HCT116 (cell line): Measurements from ENCODE around the gene PLA2G5. TPM values are rescaled to one million over a fixed set of nuclear protein-coding genes. Genes with fewer than 3 reads are reported as not detected.
"Not testable (repeated sequence)": the region's sequence is repeated elsewhere in the genome, so short reads cannot be mapped to it uniquely, and the experiment has no call there.

Source experiments
- ATAC-seq: fragments of 200-7000 bp; cut with Tn5 transposase; 2 replicates; pipeline ENCODE4 v1.9.1; 2020; ENCODE audit warnings: mild to moderate bottlenecking, moderate library complexity
- BruUV-seq: library from RNA; stranded (reverse); fragments of 400-500 nt; replicated peaks from 2 replicates; lab custom pipeline; 2021; lab: Mats Ljungman, UMichigan
- CTCF ChIA-PET: fragments of 300-600 bp; sonication (Branson Sonifier 250); formaldehyde crosslinking; loops from one replicate; lab custom pipeline; 2021; ENCODE audit warnings: antibody characterized with exemption; lab: Charles Lee
- POLR2A ChIA-PET: fragments of 300-600, 350-600 bp; sonication (Branson Sonifier 250); formaldehyde crosslinking; loops from one replicate; lab custom pipeline; 2021; ENCODE audit warnings: antibody characterized with exemption; lab: Charles Lee
- RAD21 ChIA-PET, 2 experiments: fragments of 300-600 bp; sonication (Branson Sonifier 250); formaldehyde crosslinking; loops; one replicate each; lab custom pipeline; 2023; ENCODE audit warnings: low total read pairs in 2 of 2; ENCODE audit not compliant: uncharacterized antibody in 2 of 2, unreplicated experiment in 2 of 2, low non-redundant PET in 1 of 2; lab: Charles Lee
- DNase-seq: peaks from one replicate; pipeline ENCODE4 v3.0.0-alpha.2; 2010; ENCODE audit warnings: low read depth, low spot score
- H2AFZ ChIP-seq: fragments of 200-600 bp; shearing (Covaris generic), sonication (generic); 2 replicates; pipeline ENCODE4 v1.6.1; 2017; ENCODE audit warnings: low read depth, mixed run types, mixed read lengths, antibody characterized with exemption, low read length; ENCODE audit not compliant: poor library complexity, severe bottlenecking
- H3K27ac ChIP-seq: 2 replicates; pipeline ENCODE4 v1.5.1; 2012; ENCODE audit warnings: low read depth, low read length
- H3K27me3 ChIP-seq: fragments of 200-600 bp; sonication (generic); 2 replicates; pipeline ENCODE4 v1.6.1; 2016; ENCODE audit warnings: mixed run types, low read length, mixed read lengths; ENCODE audit not compliant: insufficient read depth
- H3K36me3 ChIP-seq, 2 experiments: fragments of 200-500 bp in 1 of 2; fragments of 200-600 bp in 1 of 2; sonication (Bioruptor generic) in 1 of 2; sonication (generic) in 1 of 2; 2 replicates each; pipeline versions ENCODE4 v1.5.1 to v1.6.1; 2014 to 2016; ENCODE audit warnings: low read length in 2 of 2, inconsistent platforms in 1 of 2, mixed read lengths in 1 of 2, mixed run types in 1 of 2; ENCODE audit not compliant: insufficient read depth in 2 of 2, control insufficient read depth in 1 of 2
- H3K4me1 ChIP-seq, 2 experiments: fragments of 200-600 bp in 1 of 2; sonication (generic) in 1 of 2; 2 replicates each; pipeline versions ENCODE4 v1.5.1 to v1.6.1; 2012 to 2017; ENCODE audit warnings: low read length in 2 of 2, inconsistent platforms in 1 of 2, mild to moderate bottlenecking in 1 of 2, mixed read lengths in 1 of 2, mixed run types in 1 of 2, moderate library complexity in 1 of 2; ENCODE audit not compliant: insufficient read depth in 2 of 2, control insufficient read depth in 1 of 2
- H3K4me2 ChIP-seq: fragments of 200-600 bp; sonication (generic); 2 replicates; pipeline ENCODE4 v1.6.1; 2017; ENCODE audit warnings: mixed run types, low read length, mixed read lengths
- H3K4me3 ChIP-seq, 2 experiments: fragments of 200-600 bp in 1 of 2; sonication (generic) in 1 of 2; replicated peaks in 1 of 2; 2 replicates each; pipeline ENCODE4 v1.5.1; 2011 to 2016; ENCODE audit warnings: low read length in 2 of 2, control low read depth in 1 of 2, low read depth in 1 of 2, mild to moderate bottlenecking in 1 of 2, mixed read lengths in 1 of 2, mixed run types in 1 of 2
- H3K79me2 ChIP-seq: fragments of 200-600 bp; sonication (generic); 2 replicates; pipeline ENCODE4 v1.6.1; 2017; ENCODE audit warnings: mild to moderate bottlenecking, mixed run types, low read length, moderate library complexity, mixed read lengths; ENCODE audit not compliant: insufficient read depth
- H3K9ac ChIP-seq: fragments of 200-600 bp; sonication (generic); 2 replicates; pipeline ENCODE4 v1.6.1; 2016; ENCODE audit warnings: low read length, mixed read lengths
- H3K9me2 ChIP-seq: fragments of 200-600 bp; sonication (generic), shearing (Covaris generic); 2 replicates; pipeline ENCODE4 v1.6.1; 2017; ENCODE audit warnings: mixed run types, mild to moderate bottlenecking, moderate library complexity; ENCODE audit not compliant: insufficient read depth
- H3K9me3 ChIP-seq, 2 experiments: fragments of 200-500 bp in 1 of 2; fragments of 200-600 bp in 1 of 2; sonication (Bioruptor generic) in 1 of 2; sonication (generic) in 1 of 2; 2 replicates each; pipeline ENCODE4 v1.6.1; 2014 to 2017; ENCODE audit warnings: low read length in 2 of 2, mixed read lengths in 2 of 2, inconsistent platforms in 1 of 2, low read depth in 1 of 2, mild to moderate bottlenecking in 1 of 2, mixed run types in 1 of 2, moderate library complexity in 1 of 2; ENCODE audit not compliant: control insufficient read depth in 1 of 2, insufficient read depth in 1 of 2
- H4K20me1 ChIP-seq: fragments of 200-600 bp; sonication (generic), shearing (Covaris generic); 2 replicates; pipeline ENCODE4 v1.6.1; 2017; ENCODE audit warnings: mixed run types, mild to moderate bottlenecking, moderate library complexity; ENCODE audit not compliant: insufficient read depth
- ATF3 ChIP-seq: IDR thresholded peaks from 2 replicates; pipeline ENCODE4 v1.6.1; 2012
- CBX3 ChIP-seq: IDR thresholded peaks from 2 replicates; pipeline ENCODE4 v1.6.1; 2012; ENCODE audit warnings: low read depth
- CEBPB ChIP-seq: IDR thresholded peaks from 2 replicates; pipeline ENCODE4 v1.6.1; 2012; ENCODE audit warnings: low read depth
- ELF1 ChIP-seq: IDR thresholded peaks from 2 replicates; pipeline ENCODE4 v1.6.1; 2012; ENCODE audit warnings: low read depth, borderline replicate concordance
- POLR2A ChIP-seq: IDR thresholded peaks from 2 replicates; pipeline ENCODE4 v1.7.0; 2011; ENCODE audit warnings: borderline replicate concordance; ENCODE audit not compliant: insufficient read depth, insufficient read length; ENCODE audit errors: extremely low read depth
- REST ChIP-seq: IDR thresholded peaks from 2 replicates; pipeline ENCODE4 v1.6.1; 2012; ENCODE audit warnings: low read depth
- SRF ChIP-seq: IDR thresholded peaks from 2 replicates; pipeline ENCODE4 v1.6.1; 2012; ENCODE audit warnings: low read depth
- YY1 ChIP-seq: IDR thresholded peaks from 2 replicates; pipeline ENCODE4 v1.6.1; 2011; ENCODE audit warnings: low read length, low read depth, moderate library complexity, mild to moderate bottlenecking; ENCODE audit not compliant: insufficient replicate concordance; ENCODE audit errors: extremely low read depth
- intact Hi-C: fragments of 100-400 bp; cut with micrococcal nuclease; formaldehyde crosslinking; loops from 2 replicates; pipeline ENCODE4 v1.10.0; 2022
- total RNA-seq: library from RNA; stranded (reverse); gene quantifications from one replicate; pipeline ENCODE4 v1.2.1, GENCODE V29; 2021; ENCODE audit not compliant: unreplicated experiment

Gene PLA2G5
- total RNA-seq, 1 experiment from 2014 or later = not detected

- no TSS peak for BruUV-seq
- H3K9me3 ChIP-seq = no peaks in the 10 kb centered on the region
- H3K9me2 ChIP-seq = no peaks in the 10 kb centered on the region
- H3K4me2 ChIP-seq = no peak overlapping the region
- no peaks in the 10 kb centered on the region for H3K27me3 ChIP-seq
- no peaks in the 10 kb centered on the region for H3K79me2 ChIP-seq
- ChIA-PET CTCF (no interaction called here), POLR2A (no interaction called here), RAD21 (no interaction called here)
- no peaks in the 10 kb centered on the region for H3K36me3 ChIP-seq
- H3K4me3 ChIP-seq = no peak overlapping the region
- intact Hi-C loops = no loop called here
- no peaks in the 10 kb centered on the region for H4K20me1 ChIP-seq
- no peak overlapping the region for H3K27ac ChIP-seq
- no peak for TF ChIP-seq POLR2A
- no peak for TF ChIP-seq CEBPB
- no peak for TF ChIP-seq REST
- TF ChIP-seq ATF3 = no peak
- TF ChIP-seq YY1 = no peak
- no peak for TF ChIP-seq CBX3
- TF ChIP-seq ELF1 = no peak
- TF ChIP-seq SRF = no peak
- ATAC-seq (no peak), DNase-seq (no peak)
- H2AFZ ChIP-seq = no peak overlapping the region
- no peaks in the 10 kb centered on the region for H3K4me1 ChIP-seq
- no peak overlapping the region for H3K9ac ChIP-seq
Measured at GRCh38 chr1:20029178-20029912, 40.6 kb upstream of the PLA2G5 start.

GRCh38 chr1:20030436-20031151 lies 39.4 kb upstream of the PLA2G5 start:
- H3K27me3 ChIP-seq, H3K4me3 ChIP-seq, H3K36me3 ChIP-seq, ATAC-seq, DNase-seq, intact Hi-C loops, H3K4me2 ChIP-seq, H3K9ac ChIP-seq, H3K27ac ChIP-seq, H3K9me3 ChIP-seq, CTCF ChIA-PET, POLR2A ChIA-PET, RAD21 ChIA-PET, H2AFZ ChIP-seq, H3K4me1 ChIP-seq, H4K20me1 ChIP-seq, H3K79me2 ChIP-seq, H3K9me2 ChIP-seq, BruUV-seq: not testable (repeated sequence)
